AG04449 (cell line): ENCODE measurements around the gene DPM3.

Source experiments
- CTCF ChIA-PET: fragments of 350-600 bp; formaldehyde crosslinking; extraction: SDS; loops from one replicate; lab custom pipeline; 2021; ENCODE audit warnings: antibody characterized with exemption; lab: Yijun Ruan, JAX
- POLR2A ChIA-PET: fragments of 400-600, 350-600 bp; formaldehyde crosslinking; extraction: SDS; loops from one replicate; lab custom pipeline; 2020; ENCODE audit warnings: antibody characterized with exemption, inconsistent platforms; lab: Yijun Ruan, JAX
- DNase-seq: peaks from one replicate; pipeline ENCODE4 v3.0.0-alpha.2; 2010; ENCODE audit warnings: low read depth, low spot score
- H3K4me3 ChIP-seq: 2 replicates; pipeline ENCODE4 v1.5.1; 2011; ENCODE audit warnings: low read depth, mild to moderate bottlenecking, control low read depth, low read length
- TF ChIP-seq, protein P1 (sequence below): IDR thresholded peaks from one replicate; pipeline ENCODE4 v1.5.1; 2011; ENCODE audit warnings: mild to moderate bottlenecking, moderate library complexity, low read length, control low read depth, inconsistent platforms; ENCODE audit not compliant: insufficient read depth; ENCODE audit errors: missing control alignments

Gene DPM3

DNA sequence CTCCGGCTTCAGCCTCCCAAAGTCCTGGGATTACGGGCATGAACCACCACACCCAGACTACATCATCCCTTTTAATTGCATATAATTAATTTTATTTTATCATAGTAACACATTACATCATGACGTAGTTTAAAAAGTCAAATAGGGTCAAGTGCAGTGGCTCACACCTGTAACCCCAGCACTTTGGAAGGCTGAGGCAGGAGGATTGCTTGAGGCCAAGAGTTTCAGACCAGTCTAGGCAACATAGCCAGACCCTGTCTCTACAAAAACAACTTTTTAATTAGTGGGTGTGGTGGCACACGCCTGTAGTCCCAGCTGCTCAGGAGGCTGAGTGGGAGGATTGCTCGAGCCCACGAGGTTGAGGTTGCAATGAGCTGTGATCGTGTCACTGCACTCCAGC lies 41.0 kb downstream of the DPM3 start:
- ChIA-PET POLR2A (no interaction called here), CTCF (interaction anchor here (1.1 to 7.0 kb wide), 3 partner anchors 9 to 70 kb away, joined by 4 to 168 read pairs (median 16); partner anchors contain the start of genes KRTCAP2 and TRIM46)
- H3K4me3 ChIP-seq, result no peak overlapping the region
- DNase-seq, result no peak
- TF ChIP-seq, protein P1, sequence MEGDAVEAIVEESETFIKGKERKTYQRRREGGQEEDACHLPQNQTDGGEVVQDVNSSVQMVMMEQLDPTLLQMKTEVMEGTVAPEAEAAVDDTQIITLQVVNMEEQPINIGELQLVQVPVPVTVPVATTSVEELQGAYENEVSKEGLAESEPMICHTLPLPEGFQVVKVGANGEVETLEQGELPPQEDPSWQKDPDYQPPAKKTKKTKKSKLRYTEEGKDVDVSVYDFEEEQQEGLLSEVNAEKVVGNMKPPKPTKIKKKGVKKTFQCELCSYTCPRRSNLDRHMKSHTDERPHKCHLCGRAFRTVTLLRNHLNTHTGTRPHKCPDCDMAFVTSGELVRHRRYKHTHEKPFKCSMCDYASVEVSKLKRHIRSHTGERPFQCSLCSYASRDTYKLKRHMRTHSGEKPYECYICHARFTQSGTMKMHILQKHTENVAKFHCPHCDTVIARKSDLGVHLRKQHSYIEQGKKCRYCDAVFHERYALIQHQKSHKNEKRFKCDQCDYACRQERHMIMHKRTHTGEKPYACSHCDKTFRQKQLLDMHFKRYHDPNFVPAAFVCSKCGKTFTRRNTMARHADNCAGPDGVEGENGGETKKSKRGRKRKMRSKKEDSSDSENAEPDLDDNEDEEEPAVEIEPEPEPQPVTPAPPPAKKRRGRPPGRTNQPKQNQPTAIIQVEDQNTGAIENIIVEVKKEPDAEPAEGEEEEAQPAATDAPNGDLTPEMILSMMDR, result no peak

DNA sequence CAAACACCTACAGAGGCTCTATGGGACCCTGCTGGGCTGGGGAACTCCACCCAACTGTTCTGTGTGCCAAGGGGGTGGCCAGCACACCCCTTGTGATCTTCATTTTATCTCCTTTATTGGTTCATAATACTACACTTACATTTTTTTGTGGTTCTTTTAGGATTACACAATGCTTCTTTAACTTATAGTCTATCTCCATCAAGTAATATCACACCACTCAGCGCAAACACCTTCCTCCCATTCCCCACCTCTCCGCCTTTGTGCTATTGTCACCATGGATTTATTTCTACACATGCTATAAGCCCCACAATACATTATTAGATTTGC lies 45.7 kb downstream of the DPM3 start:
- POLR2A ChIA-PET, result no interaction called here
- DNase-seq, result no peak
- CTCF ChIA-PET, result interaction anchor here (1.2 to 7.0 kb wide), 9 partner anchors 10 to 132 kb away, joined by 3 to 168 read pairs (median 5); partner anchors contain the start of genes KRTCAP2 and TRIM46
- TF ChIP-seq, protein P1, result no peak
- H3K4me3 ChIP-seq, result no peak overlapping the region

DNA sequence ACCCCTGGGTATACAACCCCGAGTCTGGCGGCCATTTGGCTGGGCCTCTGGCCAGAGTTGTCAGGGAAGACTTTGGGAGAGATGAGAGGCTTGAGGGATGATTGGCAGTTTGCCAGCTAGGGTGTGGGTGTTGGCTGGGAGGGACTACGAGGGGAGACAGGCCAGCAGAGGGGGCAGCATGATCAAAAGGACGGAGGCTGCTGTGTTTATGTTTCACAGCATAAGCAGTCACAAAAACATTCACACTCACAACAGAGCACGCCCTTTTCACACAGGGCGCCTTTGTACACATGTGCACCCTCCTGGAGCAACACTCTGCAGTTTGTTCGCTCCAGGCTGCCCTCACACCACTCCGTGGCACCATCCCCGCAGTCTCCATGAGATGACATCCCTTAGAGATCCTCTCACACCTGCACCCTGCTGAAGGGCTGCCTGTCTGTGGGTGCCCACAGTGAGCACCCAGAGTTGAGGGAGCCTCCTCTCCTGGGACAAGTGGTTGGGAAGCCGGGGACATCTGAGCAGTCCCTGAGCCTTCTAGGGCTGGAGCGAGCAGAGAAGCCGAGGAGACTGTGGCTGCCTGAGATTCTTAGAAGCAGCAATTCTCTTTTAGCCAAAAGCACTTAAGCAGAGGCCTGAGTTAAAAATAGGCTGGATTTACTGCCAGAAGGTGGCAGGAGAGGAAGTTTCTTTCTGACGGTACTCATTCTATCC lies 46.3 kb downstream of the DPM3 start:
- ChIA-PET CTCF (interaction anchor here (0.6 to 7.0 kb wide), 8 partner anchors 14 to 133 kb away, joined by 3 to 457 read pairs (median 4); partner anchors contain the start of genes KRTCAP2 and TRIM46), POLR2A (no interaction called here)
- TF ChIP-seq, protein P1, result peak; percentile 11
- no peak for DNase-seq
- H3K4me3 ChIP-seq, result no peak overlapping the region

DNA sequence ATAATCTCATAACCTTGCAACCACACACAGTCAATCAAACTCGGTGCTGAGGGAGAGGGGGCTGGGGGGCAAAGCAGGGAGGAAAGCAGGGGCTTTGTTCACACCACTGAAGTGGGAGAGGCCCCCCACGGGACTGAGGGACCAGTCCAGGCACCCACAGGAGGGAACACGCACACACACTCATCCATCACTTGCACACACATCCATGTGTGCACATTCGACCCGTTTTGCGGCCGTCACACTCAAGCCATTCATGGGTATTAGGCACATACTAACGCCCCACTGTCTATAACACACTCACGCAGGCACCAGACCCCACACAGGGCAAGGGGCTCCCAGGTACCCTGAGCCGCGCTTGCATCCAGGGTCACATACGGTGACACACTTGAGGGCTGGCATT lies 47.7 kb downstream of the DPM3 start:
- CTCF ChIA-PET, result interaction anchor here (1.0 to 6.8 kb wide), 11 partner anchors 14 to 77 kb away, joined by 5 to 457 read pairs (median 19); partner anchors contain the start of genes EFNA1, EFNA3, KRTCAP2 and TRIM46
- POLR2A ChIA-PET, result no interaction called here
- no peak for DNase-seq
- no peak overlapping the region for H3K4me3 ChIP-seq
- TF ChIP-seq, protein P1, result no peak

DNA sequence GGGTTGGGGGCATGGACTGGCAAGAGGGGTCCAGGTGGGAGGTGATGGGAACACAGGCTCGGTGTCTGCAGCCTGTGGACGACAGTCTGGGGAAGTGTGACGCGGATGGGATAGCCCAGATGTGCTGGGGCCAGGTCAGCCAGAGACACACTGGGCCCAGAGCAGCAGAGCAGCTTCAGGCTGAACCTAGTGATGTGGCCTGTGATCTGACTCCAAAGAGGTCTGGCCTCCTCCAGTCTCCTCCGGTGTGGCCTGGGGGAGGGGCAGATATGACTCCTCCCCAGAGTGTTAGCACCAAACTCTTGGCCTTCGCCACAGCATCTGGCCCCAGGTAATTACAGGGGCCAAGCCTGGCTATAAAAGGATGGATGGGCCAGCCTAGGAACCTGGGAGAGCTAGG lies 48.2 kb downstream of the DPM3 start:
- H3K4me3 ChIP-seq, result no peak overlapping the region
- CTCF ChIA-PET, result interaction anchor here (0.8 to 6.8 kb wide), 42 partner anchors 8 to 559 kb away, joined by 3 to 457 read pairs (median 7); partner anchors contain the start of genes DPM3, EFNA1, EFNA3 and EFNA4
- POLR2A ChIA-PET, result interaction anchor here (1.5 kb wide), 1 partner anchor 76 kb away, joined by 6 read pairs; no protein-coding TSS in a partner anchor
- TF ChIP-seq, protein P1, result no peak
- no peak for DNase-seq
